GM19025 (cell line): ENCODE measurements around the gene TMEM80.

Experiments used
- ATAC-seq: cut with Tn5 transposase; IDR thresholded peaks from one replicate; pipeline ENCODE4 v1.9.1; 2021; ENCODE audit warnings: mild to moderate bottlenecking, low read depth, moderate library complexity; ENCODE audit not compliant: unreplicated experiment

Gene TMEM80

GRCh38 chr11:698493-699115 lies 3.0 kb downstream of the TMEM80 start:
- no peak for ATAC-seq

GRCh38 chr11:699116-699508 lies 3.5 kb downstream of the TMEM80 start:
- ATAC-seq, result no peak

- ATAC-seq, result no peak
Observed at GRCh38 chr11:699753-700152, 4.1 kb downstream of the TMEM80 start.

GRCh38 chr11:701741-702461 lies 6.3 kb downstream of the TMEM80 start:
- no peak for ATAC-seq

- no peak for ATAC-seq
Observed at GRCh38 chr11:702462-703461, 7.1 kb downstream of the TMEM80 start.

- no peak for ATAC-seq
Observed at GRCh38 chr11:703506-703905, 7.9 kb downstream of the TMEM80 start.

- ATAC-seq, result no peak
Observed at GRCh38 chr11:704228-704674, 8.6 kb downstream of the TMEM80 start.

GRCh38 chr11:704781-705645 lies 9.4 kb downstream of the TMEM80 start:
- no peak for ATAC-seq

GRCh38 chr11:705646-706438 lies 10.2 kb downstream of the TMEM80 start, which contains the start of gene EPS8L2:
Gene EPS8L2 (plus strand): TSS chr11:706231. CDS start chr11:709408, 3,177 bp downstream.
- ATAC-seq, result no peak

GRCh38 chr11:706439-706956 lies 10.9 kb downstream of the TMEM80 start:
- no peak for ATAC-seq

- ATAC-seq, result no peak
Observed at GRCh38 chr11:706957-707816, 11.6 kb downstream of the TMEM80 start.

- ATAC-seq, result no peak
Observed at GRCh38 chr11:707817-708420, 12.3 kb downstream of the TMEM80 start.

GRCh38 chr11:708511-708910 lies 12.9 kb downstream of the TMEM80 start:
- ATAC-seq, result no peak

GRCh38 chr11:709109-709997 lies 13.7 kb downstream of the TMEM80 start:
- ATAC-seq, result no peak

- no peak for ATAC-seq
Observed at GRCh38 chr11:714436-714835, 18.8 kb downstream of the TMEM80 start.

GRCh38 chr11:719214-720016 lies 23.8 kb downstream of the TMEM80 start:
- ATAC-seq, result no peak
